ENCODE results near the gene UPK2.

The UPK2 gene

DNA sequence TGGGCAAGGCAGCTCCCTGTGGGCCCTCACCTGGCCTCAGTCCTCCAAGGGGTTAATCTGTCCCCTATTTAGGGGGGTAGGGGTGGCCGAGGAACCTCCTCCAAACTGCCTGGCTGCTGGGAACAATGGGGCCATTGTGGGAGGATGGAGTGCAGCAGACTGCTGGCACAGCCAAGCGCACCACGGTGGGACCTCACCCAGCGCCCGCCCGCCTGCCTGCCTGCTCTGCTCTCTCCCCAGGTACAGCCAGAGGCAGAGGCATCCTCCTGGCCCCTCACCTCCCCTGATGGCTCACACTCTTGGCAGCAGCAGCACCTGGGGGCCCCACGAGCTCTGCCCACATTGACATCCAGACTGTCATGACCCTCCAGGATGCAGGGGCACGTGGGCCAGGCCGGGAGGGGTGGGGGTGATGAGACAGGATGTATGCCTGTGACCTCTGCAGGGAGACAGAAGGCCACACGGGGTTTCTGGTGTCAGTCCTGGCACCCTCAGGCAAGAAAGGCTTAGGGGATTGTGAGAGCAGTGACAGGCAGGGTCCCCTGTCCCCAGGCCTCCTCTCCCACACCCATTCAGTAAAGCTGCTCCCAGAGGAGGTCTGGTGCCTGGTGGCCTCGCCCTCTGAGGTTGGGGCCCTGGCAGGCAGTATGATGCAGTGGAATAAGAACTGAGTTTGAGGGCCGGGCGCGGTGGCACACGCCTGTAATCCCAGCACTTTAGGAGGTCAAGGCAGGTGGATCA is 41.8 kb upstream of the UPK2 start:
- TF ChIP-seq, protein P1, sequence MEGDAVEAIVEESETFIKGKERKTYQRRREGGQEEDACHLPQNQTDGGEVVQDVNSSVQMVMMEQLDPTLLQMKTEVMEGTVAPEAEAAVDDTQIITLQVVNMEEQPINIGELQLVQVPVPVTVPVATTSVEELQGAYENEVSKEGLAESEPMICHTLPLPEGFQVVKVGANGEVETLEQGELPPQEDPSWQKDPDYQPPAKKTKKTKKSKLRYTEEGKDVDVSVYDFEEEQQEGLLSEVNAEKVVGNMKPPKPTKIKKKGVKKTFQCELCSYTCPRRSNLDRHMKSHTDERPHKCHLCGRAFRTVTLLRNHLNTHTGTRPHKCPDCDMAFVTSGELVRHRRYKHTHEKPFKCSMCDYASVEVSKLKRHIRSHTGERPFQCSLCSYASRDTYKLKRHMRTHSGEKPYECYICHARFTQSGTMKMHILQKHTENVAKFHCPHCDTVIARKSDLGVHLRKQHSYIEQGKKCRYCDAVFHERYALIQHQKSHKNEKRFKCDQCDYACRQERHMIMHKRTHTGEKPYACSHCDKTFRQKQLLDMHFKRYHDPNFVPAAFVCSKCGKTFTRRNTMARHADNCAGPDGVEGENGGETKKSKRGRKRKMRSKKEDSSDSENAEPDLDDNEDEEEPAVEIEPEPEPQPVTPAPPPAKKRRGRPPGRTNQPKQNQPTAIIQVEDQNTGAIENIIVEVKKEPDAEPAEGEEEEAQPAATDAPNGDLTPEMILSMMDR (IDR thresholded peaks at IDR 0.05; ENCODE audit: borderline replicate concordance, insufficient read depth, low read depth, low read length) = no peak
- no peak overlapping the region for H3K4me3 ChIP-seq (ENCODE audit: low read depth, low read length)

DNA sequence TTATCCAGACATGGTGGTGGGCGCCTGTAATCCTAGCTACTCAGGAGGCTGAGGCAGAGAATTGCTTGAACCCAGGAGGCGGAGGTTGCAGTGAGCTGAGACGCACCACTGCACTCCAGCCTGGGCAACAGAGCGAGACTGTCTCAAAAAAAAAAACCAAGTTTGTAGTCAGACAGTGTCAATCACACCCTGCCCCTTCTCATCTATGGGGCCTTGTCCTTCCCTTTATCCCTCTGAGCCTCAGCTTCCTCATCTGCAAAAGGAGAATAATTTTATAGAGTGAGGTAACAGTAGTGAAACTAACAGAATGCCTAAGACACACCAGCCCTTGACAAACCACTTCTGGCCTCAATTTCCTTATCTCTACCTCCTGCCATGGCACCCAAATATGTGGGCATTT is 41.1 kb upstream of the UPK2 start:
- H3K4me3 ChIP-seq (ENCODE audit: low read depth, low read length) = no peak overlapping the region
- TF ChIP-seq, protein P1 (IDR thresholded peaks at IDR 0.05; ENCODE audit: borderline replicate concordance, insufficient read depth, low read depth, low read length) = no peak

DNA sequence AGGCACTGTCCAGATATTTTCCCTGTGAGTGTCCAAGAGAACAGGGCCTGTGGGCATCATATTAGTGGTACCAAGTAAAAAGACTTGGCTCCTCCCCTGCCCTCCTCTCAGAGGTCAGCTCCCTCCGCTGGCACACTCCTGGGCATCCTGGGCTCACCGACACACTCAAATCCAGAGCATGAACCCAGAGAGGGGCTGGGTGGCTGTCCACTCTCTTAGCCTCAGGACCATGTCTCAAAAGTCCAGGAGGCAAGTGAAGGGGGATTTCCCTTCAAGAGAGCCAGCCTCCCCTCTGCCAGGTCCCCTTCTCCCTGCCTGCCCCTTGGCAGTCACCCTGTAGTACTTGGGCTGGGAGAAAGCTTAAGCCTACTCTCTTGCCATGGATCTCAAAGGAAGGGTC is 40.7 kb upstream of the UPK2 start:
- TF ChIP-seq, protein P1 (IDR thresholded peaks at IDR 0.05; ENCODE audit: borderline replicate concordance, insufficient read depth, low read depth, low read length) = no peak
- H3K4me3 ChIP-seq (ENCODE audit: low read depth, low read length) = no peak overlapping the region

DNA sequence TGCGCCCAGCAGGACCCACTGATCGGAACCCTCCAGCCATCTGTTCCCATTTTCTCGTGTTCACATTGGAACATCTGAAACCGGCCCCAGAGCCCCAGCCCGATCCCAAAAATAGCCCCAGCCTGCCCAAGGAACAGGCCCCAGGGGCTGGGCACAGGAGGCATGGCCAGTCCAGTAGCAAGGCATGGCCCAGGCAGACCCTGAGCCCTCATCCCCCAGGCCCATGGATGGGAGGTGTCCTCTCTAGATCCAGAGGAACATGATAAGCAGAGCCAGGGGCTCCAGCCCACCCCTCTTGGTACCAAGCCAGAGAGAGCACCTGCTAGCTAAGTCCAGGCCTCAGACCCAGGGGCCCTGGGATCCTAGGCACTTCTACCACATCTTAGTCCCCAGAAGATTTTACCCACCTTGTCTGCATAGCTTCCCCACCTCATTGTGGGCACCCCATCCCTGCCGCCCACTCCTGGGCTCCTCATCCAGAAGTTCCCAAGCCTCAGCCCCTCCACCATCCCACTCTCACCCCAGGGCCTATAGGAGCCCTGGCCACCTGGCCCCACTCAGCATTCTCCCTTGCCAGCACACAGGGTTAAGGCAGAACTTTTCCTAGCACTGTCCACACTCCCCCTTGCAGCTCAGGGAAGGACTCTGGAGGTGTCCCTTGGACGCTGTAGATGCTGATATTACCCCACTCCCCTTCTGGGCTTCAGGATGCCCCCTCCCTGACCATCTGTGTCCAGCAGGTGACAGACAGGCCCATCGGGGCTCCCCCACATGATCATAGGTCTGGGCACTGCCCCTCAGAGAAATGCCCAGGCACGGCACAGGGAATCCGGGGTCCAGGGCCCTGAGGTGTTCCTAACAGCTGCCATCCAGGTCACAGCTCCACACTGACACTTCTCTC is 39.9 kb upstream of the UPK2 start:
- TF ChIP-seq, protein P1 (IDR thresholded peaks at IDR 0.05; ENCODE audit: borderline replicate concordance, insufficient read depth, low read depth, low read length) = no peak
- no peak overlapping the region for H3K4me3 ChIP-seq (ENCODE audit: low read depth, low read length)

DNA sequence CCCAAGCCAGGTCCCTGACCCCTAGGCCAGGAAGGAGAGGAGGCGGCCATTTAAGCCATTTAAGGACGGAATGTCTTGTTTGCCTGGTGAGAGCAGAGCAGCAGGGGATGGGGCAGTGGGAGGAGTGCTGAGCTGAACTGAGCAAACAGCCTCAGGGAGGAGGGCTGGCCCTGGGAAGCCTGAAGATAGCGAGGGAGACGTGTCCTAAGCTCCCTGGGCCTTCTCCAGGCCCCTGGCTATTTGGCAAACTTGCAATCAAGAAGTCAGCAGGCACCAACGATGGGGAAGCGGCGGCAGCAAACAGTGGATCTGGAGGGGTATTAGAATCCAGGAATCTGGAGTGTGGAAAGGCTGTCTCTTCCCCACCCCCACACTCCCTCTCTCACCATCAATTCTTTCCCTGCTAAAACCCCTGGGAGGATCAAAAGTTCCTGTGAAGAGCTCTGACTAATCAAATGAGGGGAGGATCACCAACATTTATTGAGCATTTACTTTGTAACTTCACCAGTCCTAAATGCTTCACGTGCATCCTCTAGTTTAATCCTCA is 39.2 kb upstream of the UPK2 start:
- H3K4me3 ChIP-seq (ENCODE audit: low read depth, low read length) = no peak overlapping the region
- TF ChIP-seq, protein P1 (IDR thresholded peaks at IDR 0.05; ENCODE audit: borderline replicate concordance, insufficient read depth, low read depth, low read length) = no peak

DNA sequence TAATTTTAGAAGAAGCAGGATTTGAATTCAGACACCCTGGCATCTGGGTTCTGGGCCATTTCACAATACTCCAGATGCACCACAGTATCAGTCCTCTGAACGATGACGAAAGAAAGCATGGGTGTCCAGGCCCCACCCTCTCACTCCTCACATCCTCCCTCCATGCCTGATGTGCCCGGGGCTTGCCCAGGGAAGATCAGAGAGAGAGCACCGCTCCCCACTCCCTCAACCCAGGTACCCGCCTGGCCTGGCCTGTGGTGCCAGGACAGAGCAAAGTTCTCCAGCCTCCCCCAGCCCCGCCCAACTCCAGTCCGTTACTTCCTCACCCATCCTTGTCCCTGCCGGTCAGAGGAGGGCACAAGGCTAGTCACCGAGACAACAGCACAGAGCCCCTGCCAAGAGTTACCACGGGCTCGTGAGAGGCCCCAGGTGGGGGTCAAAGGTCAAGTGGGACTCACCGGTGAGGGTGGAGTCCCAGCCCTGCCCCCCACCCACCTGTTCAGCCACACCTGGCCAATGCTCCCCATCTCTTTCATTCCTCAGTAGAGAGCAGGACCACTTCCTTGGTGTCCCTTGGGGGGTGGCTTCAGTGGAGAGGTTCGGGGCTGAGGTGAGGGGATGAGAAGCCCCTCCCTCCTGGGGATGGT is 38.5 kb upstream of the UPK2 start:
- TF ChIP-seq, protein P1 (IDR thresholded peaks at IDR 0.05; ENCODE audit: borderline replicate concordance, insufficient read depth, low read depth, low read length) = no peak
- H3K4me3 ChIP-seq (ENCODE audit: low read depth, low read length) = no peak overlapping the region

Measured in GM12875 (cell line).